Chondrocyte (in vitro differentiated cells): Measurements from ENCODE around the gene RYK. TPM values are rescaled to one million over a fixed set of nuclear protein-coding genes. Genes with fewer than 3 reads are reported as not detected.

Experiments
- DNase-seq: peaks from one replicate; pipeline ENCODE4 v3.0.0; 2021; ENCODE audit warnings: mixed read lengths, low spot score
- H3K27ac Mint-ChIP-seq: one replicate; pipeline ENCODE4 v1.8.0; 2021; ENCODE audit warnings: mild to moderate bottlenecking, moderate library complexity, mixed read lengths; ENCODE audit not compliant: unreplicated experiment
- H3K27me3 Mint-ChIP-seq: 2 replicates; pipeline ENCODE4 v1.8.0; 2021; ENCODE audit warnings: low read depth, mixed read lengths
- H3K36me3 Mint-ChIP-seq: 2 replicates; pipeline ENCODE4 v1.8.0; 2021; ENCODE audit warnings: low read depth, mixed read lengths
- H3K4me1 Mint-ChIP-seq: 2 replicates; pipeline ENCODE4 v1.8.0; 2021; ENCODE audit warnings: low read depth, mild to moderate bottlenecking, mixed read lengths
- H3K4me3 Mint-ChIP-seq: one replicate; pipeline ENCODE4 v1.8.0; 2021; ENCODE audit warnings: mild to moderate bottlenecking, moderate library complexity, mixed read lengths; ENCODE audit not compliant: unreplicated experiment
- H3K9me3 Mint-ChIP-seq: 2 replicates; pipeline ENCODE4 v1.8.0; 2021; ENCODE audit warnings: low read depth, mixed read lengths
- long read RNA-seq: library from polyadenylated mRNA; stranded (forward); transcript quantifications from one replicate; pipeline ENCODE4 v2.0.0, GENCODE V29; 2021
- total RNA-seq: library from RNA; stranded (reverse); gene quantifications from 3 replicates; pipeline ENCODE4 v1.2.1, GENCODE V29; 2021
- TF ChIP-seq, protein P1 (sequence below): fragments of 200-600 bp; sonication (generic); IDR thresholded peaks from 2 replicates; pipeline ENCODE4 v1.5.0; 2021; ENCODE audit warnings: antibody characterized with exemption, mild to moderate bottlenecking, moderate library complexity

RYK gene
- 49.6 to 57.8 TPM (median 57.6 TPM) in 3 replicates for total RNA-seq
- long read RNA-seq, transcript RYK-209 (15 exons, 2,934 nt) = minor isoform, 47 of 130 reads
- long read RNA-seq, transcript RYK-201 (15 exons, 2,667 nt) = major isoform, 74 of 130 reads
- long read RNA-seq, partial matches to known transcripts = 2 of 130 reads
- long read RNA-seq, other reads (novel, unspliced or antisense) = 7 of 130 reads

- peak within 1 kb of the TSS; percentile 98 for H3K27ac Mint-ChIP-seq
- H3K36me3 Mint-ChIP-seq = no peaks in the 10 kb centered on the region
- peak; percentile 94 for DNase-seq
- TF ChIP-seq, protein P1, sequence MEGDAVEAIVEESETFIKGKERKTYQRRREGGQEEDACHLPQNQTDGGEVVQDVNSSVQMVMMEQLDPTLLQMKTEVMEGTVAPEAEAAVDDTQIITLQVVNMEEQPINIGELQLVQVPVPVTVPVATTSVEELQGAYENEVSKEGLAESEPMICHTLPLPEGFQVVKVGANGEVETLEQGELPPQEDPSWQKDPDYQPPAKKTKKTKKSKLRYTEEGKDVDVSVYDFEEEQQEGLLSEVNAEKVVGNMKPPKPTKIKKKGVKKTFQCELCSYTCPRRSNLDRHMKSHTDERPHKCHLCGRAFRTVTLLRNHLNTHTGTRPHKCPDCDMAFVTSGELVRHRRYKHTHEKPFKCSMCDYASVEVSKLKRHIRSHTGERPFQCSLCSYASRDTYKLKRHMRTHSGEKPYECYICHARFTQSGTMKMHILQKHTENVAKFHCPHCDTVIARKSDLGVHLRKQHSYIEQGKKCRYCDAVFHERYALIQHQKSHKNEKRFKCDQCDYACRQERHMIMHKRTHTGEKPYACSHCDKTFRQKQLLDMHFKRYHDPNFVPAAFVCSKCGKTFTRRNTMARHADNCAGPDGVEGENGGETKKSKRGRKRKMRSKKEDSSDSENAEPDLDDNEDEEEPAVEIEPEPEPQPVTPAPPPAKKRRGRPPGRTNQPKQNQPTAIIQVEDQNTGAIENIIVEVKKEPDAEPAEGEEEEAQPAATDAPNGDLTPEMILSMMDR = no peak
- H3K27me3 Mint-ChIP-seq = no peaks in the 10 kb centered on the region
- peak within 1 kb of the TSS; percentile 93 for H3K4me3 Mint-ChIP-seq
- H3K4me1 Mint-ChIP-seq = peaks cover 37% of the 10 kb centered on the region
- H3K9me3 Mint-ChIP-seq = no peaks in the 10 kb centered on the region
Measured at GRCh38 chr3:134250717-134251220, at the start of gene RYK. Gene RYK, minus strand, starts transcription at chr3:134250859. Its CDS starts 205 bp downstream, at chr3:134250654.

- no peaks in the 10 kb centered on the region for H3K36me3 Mint-ChIP-seq
- no peak for DNase-seq
- TF ChIP-seq, protein P1 = peak; percentile 29
- no peak overlapping the region for H3K27ac Mint-ChIP-seq
- no peak overlapping the region for H3K4me3 Mint-ChIP-seq
- H3K9me3 Mint-ChIP-seq = peaks cover 5% of the 10 kb centered on the region
- no peaks in the 10 kb centered on the region for H3K27me3 Mint-ChIP-seq
- H3K4me1 Mint-ChIP-seq = no peaks in the 10 kb centered on the region
Measured at GRCh38 chr3:134299888-134300206, 49.2 kb upstream of the RYK start.

GRCh38 chr3:134299185-134299887 is 48.7 kb upstream of the RYK start:
- H3K4me3 Mint-ChIP-seq = no peak overlapping the region
- H3K27me3 Mint-ChIP-seq = no peaks in the 10 kb centered on the region
- TF ChIP-seq, protein P1 = peak; percentile 78
- H3K36me3 Mint-ChIP-seq = no peaks in the 10 kb centered on the region
- no peak for DNase-seq
- no peak overlapping the region for H3K27ac Mint-ChIP-seq
- no peaks in the 10 kb centered on the region for H3K4me1 Mint-ChIP-seq
- peaks cover 5% of the 10 kb centered on the region for H3K9me3 Mint-ChIP-seq

GRCh38 chr3:134298249-134298648 is 47.6 kb upstream of the RYK start:
- Mint-ChIP-seq H3K27ac (no peak overlapping the region), H3K36me3 (no peaks in the 10 kb centered on the region), H3K27me3 (no peaks in the 10 kb centered on the region), H3K9me3 (peaks cover 5% of the 10 kb centered on the region), H3K4me3 (no peak overlapping the region), H3K4me1 (no peaks in the 10 kb centered on the region)
- DNase-seq = no peak
- TF ChIP-seq, protein P1 = no peak

DNA sequence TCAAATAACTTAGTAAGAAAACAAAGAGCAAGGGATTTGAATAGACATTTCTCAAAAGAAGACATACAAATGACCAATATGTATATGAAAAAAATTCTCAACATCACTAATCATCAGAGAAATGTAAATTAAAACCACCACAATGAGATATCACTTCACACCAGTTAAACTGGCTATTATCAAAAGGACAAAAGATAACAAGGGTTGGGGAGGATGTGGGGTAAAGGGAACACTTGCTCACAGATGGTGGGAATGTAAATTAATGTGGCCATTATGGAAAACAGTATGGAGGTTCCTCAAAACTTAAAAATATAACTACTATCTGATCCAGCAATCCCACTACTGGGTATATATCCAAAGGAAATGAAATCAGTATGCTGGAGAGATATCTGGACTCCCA is 46.0 kb upstream of the RYK start:
- Mint-ChIP-seq H3K36me3 (no peaks in the 10 kb centered on the region), H3K9me3 (peaks cover 5% of the 10 kb centered on the region)
- DNase-seq = no peak

More for the DNA sequence above, 46.0 kb upstream of the RYK start:
- H3K27me3 Mint-ChIP-seq = no peaks in the 10 kb centered on the region
- H3K27ac Mint-ChIP-seq = no peak overlapping the region
- TF ChIP-seq, protein P1 = no peak
- H3K4me3 Mint-ChIP-seq = no peak overlapping the region
- peaks cover 3% of the 10 kb centered on the region for H3K4me1 Mint-ChIP-seq
